MG63 (cell line): ENCODE data around the gene MAP2K1. TPM values are rescaled to one million over a fixed set of nuclear protein-coding genes. Genes with fewer than 3 reads are reported as not detected.
"Not testable (repeated sequence)": the region's sequence is repeated elsewhere in the genome, so short reads cannot be mapped to it uniquely, and the experiment has no call there.

Experiments
- DNase-seq: peaks from one replicate; pipeline ENCODE4 v3.0.0-alpha.2; 2020
- H3K27me3 ChIP-seq: fragments of 250-450 bp; sonication (Bioruptor Pico); 2 replicates; pipeline ENCODE4 v1.5.1; 2020; ENCODE audit warnings: mild to moderate bottlenecking, moderate library complexity
- H3K36me3 ChIP-seq: fragments of 250-450 bp; sonication (Bioruptor Pico); 2 replicates; pipeline ENCODE4 v1.5.1; 2020; ENCODE audit warnings: mild to moderate bottlenecking, moderate library complexity
- H3K4me3 ChIP-seq: fragments of 250-450 bp; sonication (Bioruptor Pico); 2 replicates; pipeline ENCODE4 v1.5.1; 2020; ENCODE audit warnings: mild to moderate bottlenecking, moderate library complexity
- H3K9me3 ChIP-seq: fragments of 250-450 bp; sonication (Bioruptor Pico); 2 replicates; pipeline ENCODE4 v1.5.1; 2020; ENCODE audit warnings: mild to moderate bottlenecking, moderate library complexity
- total RNA-seq: library from RNA; depleted of rRNA; stranded (reverse); fragments of >200 nt; shearing (Covaris generic); gene quantifications from 2 replicates; pipeline ENCODE4 v1.2.3, GENCODE V29; 2014; ENCODE audit warnings: low replicate concordance; rRNA removed

MAP2K1 gene
- total RNA-seq, 1 experiment from 2014 or later = 14.4 TPM

GRCh38 chr15:66503041-66503648 lies 116.4 kb downstream of the MAP2K1 start:
- not testable (repeated sequence) for DNase-seq, H3K9me3 ChIP-seq, H3K27me3 ChIP-seq
- H3K4me3 ChIP-seq = peak overlapping the region; percentile 95
- H3K36me3 ChIP-seq = peaks cover 64% of the 10 kb centered on the region

- peaks cover 60% of the 10 kb centered on the region for H3K36me3 ChIP-seq
- H3K9me3 ChIP-seq = no peaks in the 10 kb centered on the region
- H3K4me3 ChIP-seq = peak overlapping the region; percentile 95
- no peaks in the 10 kb centered on the region for H3K27me3 ChIP-seq
- DNase-seq = no peak
These were observed 117.3 kb downstream of the MAP2K1 start for GRCh38 chr15:66503780-66504562.

DNA sequence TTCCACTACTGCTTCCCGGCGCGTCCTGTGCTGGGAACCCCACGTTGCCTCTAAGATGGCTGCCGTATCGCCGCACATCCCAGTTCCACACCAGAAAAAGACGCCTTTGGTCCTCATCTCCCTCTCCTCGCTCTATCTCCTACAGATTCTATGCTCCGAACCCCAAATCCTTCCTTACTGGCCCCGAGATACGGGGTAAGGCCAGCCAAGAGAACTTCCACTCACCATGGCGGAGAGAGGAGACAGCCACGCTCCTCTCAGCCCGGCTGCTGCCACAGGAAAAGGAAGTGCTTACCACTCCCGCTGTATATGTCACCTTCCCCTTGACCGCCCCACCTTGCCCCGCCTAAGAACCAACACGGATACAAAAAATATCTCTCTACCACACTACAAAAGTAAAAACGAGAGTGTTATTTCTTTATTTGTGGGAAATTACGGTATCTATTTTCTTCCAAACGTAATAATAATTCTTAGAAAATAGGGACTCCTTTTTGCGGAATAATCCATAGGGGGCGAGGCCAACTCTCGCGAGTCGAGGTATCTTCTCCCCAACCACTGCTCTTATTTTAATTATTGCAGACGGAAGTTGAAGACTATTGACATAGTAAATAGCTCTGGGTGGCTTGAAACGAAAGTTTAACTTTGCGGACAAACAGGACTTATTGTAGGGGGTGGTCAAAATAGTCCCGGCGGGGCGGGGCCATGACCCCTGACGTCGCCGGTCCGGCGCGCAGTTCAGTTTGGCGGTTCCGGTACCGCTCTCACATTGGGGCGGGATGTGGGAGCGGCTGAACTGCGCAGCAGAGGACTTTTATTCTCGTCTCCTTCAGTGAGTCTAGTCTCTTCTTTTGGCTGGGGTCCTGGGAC lies 118.1 kb downstream of the MAP2K1 start, which contains the start of the genes RPL4 and ZWILCH:
TSS of gene RPL4 (minus strand) at position 293 of the 867 bp plus-strand sequence. CDS start at position 228, 65 bp downstream.
TSS of gene ZWILCH (plus strand) at position 764 of the 867 bp plus-strand sequence. CDS start at position 777, 13 bp downstream.
- Histone ChIP-seq H3K36me3 (peaks cover 58% of the 10 kb centered on the region), H3K9me3 (no peaks in the 10 kb centered on the region), H3K27me3 (no peaks in the 10 kb centered on the region), H3K4me3 (peak within 1 kb of the TSS; percentile 95)
- DNase-seq = peak; percentile 86

DNA sequence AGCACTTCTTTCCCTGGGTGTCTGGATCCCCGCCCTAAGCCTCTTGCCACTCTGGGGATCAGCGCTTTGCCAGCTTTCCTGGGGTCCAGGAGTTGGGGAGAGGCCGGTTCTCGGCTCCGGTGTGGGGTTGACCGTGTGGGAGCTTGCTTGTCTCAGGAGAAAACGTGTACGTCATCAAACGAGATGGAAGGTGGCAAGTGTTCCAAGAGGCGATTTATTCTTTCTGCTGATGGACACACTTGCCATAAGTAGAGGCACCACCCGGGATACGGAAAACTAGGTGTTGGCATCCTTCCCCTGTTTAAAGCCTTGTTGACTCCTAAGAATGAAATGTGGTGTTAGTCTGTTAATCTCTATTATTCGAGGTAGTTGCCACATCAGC lies 118.7 kb downstream of the MAP2K1 start:
- Histone ChIP-seq H3K9me3 (no peaks in the 10 kb centered on the region), H3K4me3 (peak overlapping the region; percentile 95), H3K36me3 (peaks cover 53% of the 10 kb centered on the region), H3K27me3 (no peaks in the 10 kb centered on the region)
- DNase-seq = no peak

DNA sequence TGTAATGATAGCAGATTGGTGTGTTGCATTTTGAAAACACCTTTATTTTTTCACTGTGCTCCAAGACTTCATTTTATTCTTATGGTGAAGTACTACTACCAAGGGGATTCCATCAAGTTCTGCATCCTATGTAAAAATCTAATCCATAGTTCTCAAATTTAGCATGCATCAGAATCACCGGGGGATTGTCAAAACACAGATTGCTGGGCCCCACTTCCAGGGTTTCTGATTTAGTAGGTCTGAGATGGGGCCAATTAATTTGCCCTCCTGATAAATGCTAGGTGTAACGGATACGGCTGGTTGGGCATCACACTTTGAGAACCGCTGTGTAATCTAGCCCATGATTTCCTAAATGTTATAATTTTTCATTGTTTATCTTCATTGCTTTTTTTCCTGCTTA lies 119.1 kb downstream of the MAP2K1 start:
- DNase-seq = no peak
- Histone ChIP-seq H3K36me3 (peaks cover 53% of the 10 kb centered on the region), H3K9me3 (no peaks in the 10 kb centered on the region), H3K27me3 (no peaks in the 10 kb centered on the region), H3K4me3 (peak overlapping the region; percentile 95)

- H3K9me3 ChIP-seq = no peaks in the 10 kb centered on the region
- H3K36me3 ChIP-seq = peaks cover 38% of the 10 kb centered on the region
- no peak overlapping the region for H3K4me3 ChIP-seq
- DNase-seq = no peak
- no peaks in the 10 kb centered on the region for H3K27me3 ChIP-seq
These were observed 121.7 kb downstream of the MAP2K1 start for GRCh38 chr15:66508293-66508883.

- Histone ChIP-seq H3K27me3 (no peaks in the 10 kb centered on the region), H3K9me3 (no peaks in the 10 kb centered on the region), H3K36me3 (peaks cover 63% of the 10 kb centered on the region), H3K4me3 (no peak overlapping the region)
- DNase-seq = no peak
These were observed 127.9 kb downstream of the MAP2K1 start for GRCh38 chr15:66514586-66514985.

GRCh38 chr15:66515901-66516322 lies 129.2 kb downstream of the MAP2K1 start:
- DNase-seq = peak; percentile 26
- H3K27me3 ChIP-seq = no peaks in the 10 kb centered on the region
- no peak overlapping the region for H3K4me3 ChIP-seq
- no peaks in the 10 kb centered on the region for H3K9me3 ChIP-seq
- peaks cover 66% of the 10 kb centered on the region for H3K36me3 ChIP-seq

DNA sequence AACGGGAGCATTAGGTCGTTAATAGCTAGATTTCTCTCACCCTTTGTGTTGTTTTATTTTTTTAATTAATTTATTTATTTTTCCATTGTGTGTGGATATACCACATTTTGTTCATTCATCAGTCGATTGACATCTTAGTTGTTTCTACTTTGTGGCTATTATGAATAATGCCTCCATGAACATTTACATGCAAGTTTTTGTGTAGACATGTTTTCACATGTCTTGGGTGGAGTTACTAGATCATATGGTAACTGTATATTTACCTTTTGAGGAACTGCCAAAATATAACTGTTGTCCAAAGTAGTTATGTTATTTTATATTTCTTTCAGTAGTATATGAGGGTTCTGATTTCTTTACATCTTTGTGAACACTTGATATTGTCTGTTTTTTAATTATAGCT lies 137.2 kb downstream of the MAP2K1 start:
- H3K36me3 ChIP-seq = peaks cover 68% of the 10 kb centered on the region
- no peaks in the 10 kb centered on the region for H3K9me3 ChIP-seq
- no peak overlapping the region for H3K4me3 ChIP-seq
- DNase-seq = no peak
- no peaks in the 10 kb centered on the region for H3K27me3 ChIP-seq

GRCh38 chr15:66524838-66525237 lies 138.1 kb downstream of the MAP2K1 start:
- H3K27me3 ChIP-seq = no peaks in the 10 kb centered on the region

DNA sequence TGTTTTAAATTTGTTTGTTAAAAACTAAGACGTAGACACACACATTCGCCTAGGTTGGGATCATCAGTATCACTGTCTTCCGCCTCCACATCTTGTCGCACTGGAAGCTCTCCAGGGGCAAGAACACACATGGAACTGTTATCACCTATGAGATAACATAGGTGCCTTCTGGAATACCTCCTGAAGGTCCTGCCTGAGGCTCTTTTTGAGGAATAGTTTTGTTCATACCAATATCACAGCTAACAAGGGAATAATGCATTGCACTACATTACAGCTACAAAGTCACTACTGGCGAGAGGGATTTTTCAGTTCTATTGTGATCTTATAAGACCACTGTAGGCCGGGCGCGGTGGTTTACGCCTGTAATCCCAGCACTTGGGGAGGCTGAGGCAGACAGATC lies 148.3 kb downstream of the MAP2K1 start:
- H3K4me3 ChIP-seq = no peak overlapping the region
- DNase-seq = no peak
- no peaks in the 10 kb centered on the region for H3K9me3 ChIP-seq
- no peaks in the 10 kb centered on the region for H3K27me3 ChIP-seq
- peaks cover 57% of the 10 kb centered on the region for H3K36me3 ChIP-seq

More at GRCh38 chr15:66524838-66525237, 138.1 kb downstream of the MAP2K1 start:
- Histone ChIP-seq H3K36me3 (peaks cover 65% of the 10 kb centered on the region), H3K9me3 (no peaks in the 10 kb centered on the region), H3K4me3 (no peak overlapping the region)
- no peak for DNase-seq

Other genes with a start within 250 kb of the MAP2K1 start
- gene MEGF11, start 133.2 kb upstream of the MAP2K1 start, total RNA-seq = 0.10 TPM in 1 of 2 replicates, not detected in the other
- gene DIS3L, start 93.3 kb upstream of the MAP2K1 start, total RNA-seq = 23.4 and 35.9 TPM in 2 replicates
- gene TIPIN, start 30.2 kb upstream of the MAP2K1 start, total RNA-seq = 37.9 and 66.5 TPM in 2 replicates
- 35.4 and 40.8 TPM in 2 replicates for gene SNAPC5, start 110.8 kb downstream of the MAP2K1 start, total RNA-seq
- 9,593 and 13,354 TPM in 2 replicates for gene RPL4, start 117.9 kb downstream of the MAP2K1 start, total RNA-seq
- gene ZWILCH, start 118.4 kb downstream of the MAP2K1 start, total RNA-seq = 36.4 and 59.1 TPM in 2 replicates
- 0.43 TPM in 1 of 2 replicates, not detected in the other for gene LCTL, start 179.1 kb downstream of the MAP2K1 start, total RNA-seq